HG03196 (cell line): Measurements from ENCODE around the gene PKP2.

Experiments
- ATAC-seq: cut with Tn5 transposase; IDR thresholded peaks from one replicate; pipeline ENCODE4 v1.9.1; 2021; ENCODE audit not compliant: unreplicated experiment

The PKP2 gene

GRCh38 chr12:32896432-32897280 is at the start of gene PKP2:
TSS of gene PKP2 (minus strand) at chr12:32896777. CDS start at chr12:32896731, 46 bp downstream.
- ATAC-seq: no peak

- ATAC-seq: no peak
Measured at GRCh38 chr12:32944195-32944594, 47.6 kb upstream of the PKP2 start.

GRCh38 chr12:32939801-32940200 is 43.2 kb upstream of the PKP2 start:
- no peak for ATAC-seq

- no peak for ATAC-seq
Measured at GRCh38 chr12:32926963-32927362, 30.4 kb upstream of the PKP2 start.

- ATAC-seq: no peak
Measured at GRCh38 chr12:32926356-32926755, 29.8 kb upstream of the PKP2 start.

GRCh38 chr12:32922546-32923297 is 26.1 kb upstream of the PKP2 start:
- ATAC-seq: no peak

- ATAC-seq: no peak
Measured at GRCh38 chr12:32921397-32921796, 24.8 kb upstream of the PKP2 start.

GRCh38 chr12:32920506-32921085 is 24.0 kb upstream of the PKP2 start:
- ATAC-seq: no peak

GRCh38 chr12:32918890-32919801 is 22.6 kb upstream of the PKP2 start:
- ATAC-seq: no peak

- ATAC-seq: no peak
Measured at GRCh38 chr12:32917094-32917611, 20.6 kb upstream of the PKP2 start.

GRCh38 chr12:32907898-32908476 is 11.4 kb upstream of the PKP2 start:
- no peak for ATAC-seq

- no peak for ATAC-seq
Measured at GRCh38 chr12:32907166-32907565, 10.6 kb upstream of the PKP2 start.

GRCh38 chr12:32906399-32907165 is 10.0 kb upstream of the PKP2 start:
- ATAC-seq: peak; percentile 97

- ATAC-seq: no peak
Measured at GRCh38 chr12:32903763-32904162, 7.2 kb upstream of the PKP2 start.

GRCh38 chr12:32903318-32903717 is 6.7 kb upstream of the PKP2 start:
- ATAC-seq: no peak

- ATAC-seq: no peak
Measured at GRCh38 chr12:32902287-32902997, 5.9 kb upstream of the PKP2 start.

- ATAC-seq: no peak
Measured at GRCh38 chr12:32901553-32901952, 5.0 kb upstream of the PKP2 start.

- no peak for ATAC-seq
Measured at GRCh38 chr12:32897687-32898573, 1.4 kb upstream of the PKP2 start.
